Fibroblast of lung (primary cell): Measurements from ENCODE around the gene ANKRD26. TPM values are rescaled to one million over a fixed set of nuclear protein-coding genes. Genes with fewer than 3 reads are reported as not detected.

ENCODE experiments used
- DNase-seq, 2 donors: peaks; one replicate each; pipeline versions ENCODE4 v3.0.0 to v3.0.0-alpha.2; 2010; ENCODE audit warnings: low read depth in 2 of 2
- H2AFZ ChIP-seq: 2 replicates; pipeline ENCODE4 v1.5.1; 2012; ENCODE audit warnings: low read length, control low read depth, inconsistent platforms
- H3K27ac ChIP-seq: 2 replicates; pipeline ENCODE4 v1.5.1; 2011; ENCODE audit warnings: low read length, control low read depth; ENCODE audit not compliant: insufficient read depth
- H3K27me3 ChIP-seq: 2 replicates; pipeline ENCODE4 v1.5.1; 2011; ENCODE audit warnings: mild to moderate bottlenecking, low read length; ENCODE audit not compliant: control insufficient read depth, insufficient read depth
- H3K36me3 ChIP-seq: 2 replicates; pipeline ENCODE4 v1.5.1; 2011; ENCODE audit warnings: low read length; ENCODE audit not compliant: control insufficient read depth, insufficient read depth
- H3K4me1 ChIP-seq: 2 replicates; pipeline ENCODE4 v1.5.1; 2011; ENCODE audit warnings: low read length; ENCODE audit not compliant: control insufficient read depth, insufficient read depth; ENCODE audit errors: extremely low read depth
- H3K4me2 ChIP-seq: 2 replicates; pipeline ENCODE4 v1.5.1; 2011; ENCODE audit warnings: low read length, control low read depth; ENCODE audit not compliant: insufficient read depth; ENCODE audit errors: extremely low read depth
- H3K4me3 ChIP-seq, 4 experiments: fragments of 200-600 bp in 1 of 4; sonication (generic) in 1 of 4; replicated peaks in 1 of 4; 2 replicates each; pipeline ENCODE4 v1.5.1; 2011 to 2016; ENCODE audit warnings: low read length in 4 of 4, low read depth in 3 of 4, mild to moderate bottlenecking in 3 of 4, control low read depth in 2 of 4, inconsistent platforms in 1 of 4, mixed read lengths in 1 of 4; ENCODE audit not compliant: insufficient read depth in 1 of 4; ENCODE audit errors: control extremely low read depth in 1 of 4
- H3K79me2 ChIP-seq: 2 replicates; pipeline ENCODE4 v1.5.1; 2012; ENCODE audit warnings: mild to moderate bottlenecking, low read length, inconsistent platforms; ENCODE audit not compliant: control insufficient read depth, insufficient read depth
- H3K9ac ChIP-seq: 2 replicates; pipeline ENCODE4 v1.5.1; 2011; ENCODE audit warnings: mild to moderate bottlenecking, low read length, control low read depth; ENCODE audit not compliant: insufficient read depth
- H3K9me3 ChIP-seq: 2 replicates; pipeline ENCODE4 v1.5.1; 2012; ENCODE audit warnings: low read depth, low read length; ENCODE audit not compliant: control insufficient read depth, insufficient read depth
- H4K20me1 ChIP-seq: 2 replicates; pipeline ENCODE4 v1.5.1; 2011; ENCODE audit warnings: low read length; ENCODE audit not compliant: control insufficient read depth, insufficient read depth; ENCODE audit errors: extremely low read depth
- EZH2 ChIP-seq: IDR thresholded peaks from 2 replicates; pipeline ENCODE4 v1.5.1; 2012; ENCODE audit warnings: low read length, control low read depth, mild to moderate bottlenecking; ENCODE audit errors: missing control alignments
- polyA plus RNA-seq, 2 donors: library from polyadenylated mRNA; depleted of rRNA in 1 of 2; stranded (reverse) in 1 of 2; unstranded in 1 of 2; fragments of >200 nt; gene quantifications; 2 replicates each; pipeline ENCODE4 v1.2.1, GENCODE V29; 2011 to 2012; ENCODE audit warnings: missing spikeins in 1 of 2
- total RNA-seq: library from RNA; depleted of rRNA; stranded (reverse); fragments of >200 nt; gene quantifications from 2 replicates; pipeline ENCODE4 v1.2.1, GENCODE V29; 2014
- TF ChIP-seq, protein P1 (sequence below), 2 donors: IDR thresholded peaks in 1 of 2; conservative IDR thresholded peaks in 1 of 2; 1 replicate in 1 of 2; 2 replicates in 1 of 2; pipeline ENCODE4 v1.5.1; 2011 to 2012; ENCODE audit warnings: low read length in 2 of 2, control low read depth in 1 of 2, inconsistent platforms in 1 of 2, low read depth in 1 of 2, mild to moderate bottlenecking in 1 of 2

The ANKRD26 gene
- total and polyA plus RNA-seq, 2 donors (not counting 1 experiment from before 2014, with no cell fraction given) = 1.9 to 11.7 TPM

DNA sequence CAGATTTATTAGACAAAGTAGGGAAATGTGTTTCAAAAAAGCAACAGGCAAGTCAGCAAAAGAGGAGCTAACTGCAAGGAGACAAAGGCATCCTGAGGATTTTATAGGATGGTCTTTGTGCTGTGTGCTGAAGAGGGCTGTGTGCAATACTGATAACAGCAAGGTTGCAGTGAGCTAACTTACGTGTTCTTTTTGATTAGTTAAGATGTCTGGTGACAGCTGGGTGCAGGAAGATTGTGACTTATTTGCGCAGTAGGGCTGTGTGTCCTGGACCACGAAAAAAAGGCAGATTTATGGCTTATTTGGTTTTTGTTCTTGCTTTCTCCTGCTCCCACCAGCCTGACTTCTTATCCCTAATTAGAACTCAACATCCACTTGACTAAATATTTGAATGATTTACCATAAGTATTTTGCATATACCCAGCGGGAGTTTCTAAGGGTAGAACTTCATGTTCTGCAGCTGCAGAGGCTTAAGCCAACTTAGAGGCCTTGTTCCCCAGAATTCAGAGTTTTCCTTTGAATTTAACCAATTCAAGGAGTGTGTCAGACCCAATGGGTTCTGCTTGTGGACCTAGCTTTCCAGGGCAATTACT, 119.0 kb downstream of the ANKRD26 start:
- no peaks in the 10 kb centered on the region for H3K79me2 ChIP-seq
- no peak overlapping the region for H3K4me2 ChIP-seq
- no peak for TF ChIP-seq EZH2
- TF ChIP-seq, protein P1, sequence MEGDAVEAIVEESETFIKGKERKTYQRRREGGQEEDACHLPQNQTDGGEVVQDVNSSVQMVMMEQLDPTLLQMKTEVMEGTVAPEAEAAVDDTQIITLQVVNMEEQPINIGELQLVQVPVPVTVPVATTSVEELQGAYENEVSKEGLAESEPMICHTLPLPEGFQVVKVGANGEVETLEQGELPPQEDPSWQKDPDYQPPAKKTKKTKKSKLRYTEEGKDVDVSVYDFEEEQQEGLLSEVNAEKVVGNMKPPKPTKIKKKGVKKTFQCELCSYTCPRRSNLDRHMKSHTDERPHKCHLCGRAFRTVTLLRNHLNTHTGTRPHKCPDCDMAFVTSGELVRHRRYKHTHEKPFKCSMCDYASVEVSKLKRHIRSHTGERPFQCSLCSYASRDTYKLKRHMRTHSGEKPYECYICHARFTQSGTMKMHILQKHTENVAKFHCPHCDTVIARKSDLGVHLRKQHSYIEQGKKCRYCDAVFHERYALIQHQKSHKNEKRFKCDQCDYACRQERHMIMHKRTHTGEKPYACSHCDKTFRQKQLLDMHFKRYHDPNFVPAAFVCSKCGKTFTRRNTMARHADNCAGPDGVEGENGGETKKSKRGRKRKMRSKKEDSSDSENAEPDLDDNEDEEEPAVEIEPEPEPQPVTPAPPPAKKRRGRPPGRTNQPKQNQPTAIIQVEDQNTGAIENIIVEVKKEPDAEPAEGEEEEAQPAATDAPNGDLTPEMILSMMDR (conservative IDR thresholded peaks at IDR 0.05 in 1 of 2, IDR thresholded peaks at IDR 0.05 in 1 of 2; ENCODE audit: low read depth in 1 of 2, low read length in 2 of 2) = no peak
- no peak overlapping the region for H3K4me3 ChIP-seq
- no peaks in the 10 kb centered on the region for H3K36me3 ChIP-seq
- H3K27ac ChIP-seq = no peak overlapping the region
- DNase-seq = no peak
- no peaks in the 10 kb centered on the region for H4K20me1 ChIP-seq
- no peaks in the 10 kb centered on the region for H3K27me3 ChIP-seq
- H3K4me1 ChIP-seq = no peaks in the 10 kb centered on the region
- H3K9ac ChIP-seq = no peak overlapping the region
- H2AFZ ChIP-seq = no peak overlapping the region
- no peaks in the 10 kb centered on the region for H3K9me3 ChIP-seq

DNA sequence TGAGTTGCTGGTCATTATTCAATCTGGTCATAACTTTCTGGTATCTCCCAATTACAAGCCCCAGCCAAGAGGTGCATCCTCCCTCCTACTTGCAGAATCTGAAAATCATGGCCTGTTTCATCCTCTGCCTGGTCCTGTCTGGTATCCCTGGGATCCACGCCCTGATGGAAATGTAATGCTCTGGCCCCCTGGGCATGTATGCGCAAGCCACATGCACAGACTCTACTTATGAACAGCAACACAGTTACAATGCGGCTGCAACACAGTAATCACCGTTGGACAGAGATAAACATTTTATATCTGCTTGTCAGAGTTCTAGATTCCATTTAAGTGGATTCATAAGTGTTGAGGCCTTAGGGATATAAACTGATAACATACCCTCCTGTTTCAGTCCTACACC, 121.8 kb downstream of the ANKRD26 start:
- no peak overlapping the region for H3K4me2 ChIP-seq
- no peaks in the 10 kb centered on the region for H3K27me3 ChIP-seq
- no peaks in the 10 kb centered on the region for H3K79me2 ChIP-seq
- H3K27ac ChIP-seq = no peak overlapping the region
- TF ChIP-seq, protein P1 (conservative IDR thresholded peaks at IDR 0.05 in 1 of 2, IDR thresholded peaks at IDR 0.05 in 1 of 2; ENCODE audit: low read depth in 1 of 2, low read length in 2 of 2) = no peak
- TF ChIP-seq EZH2 = no peak
- no peak overlapping the region for H3K4me3 ChIP-seq
- H4K20me1 ChIP-seq = no peaks in the 10 kb centered on the region
- no peak overlapping the region for H3K9ac ChIP-seq
- no peaks in the 10 kb centered on the region for H3K4me1 ChIP-seq
- no peak for DNase-seq
- H3K9me3 ChIP-seq = no peaks in the 10 kb centered on the region
- H3K36me3 ChIP-seq = no peaks in the 10 kb centered on the region
- H2AFZ ChIP-seq = no peak overlapping the region

DNA sequence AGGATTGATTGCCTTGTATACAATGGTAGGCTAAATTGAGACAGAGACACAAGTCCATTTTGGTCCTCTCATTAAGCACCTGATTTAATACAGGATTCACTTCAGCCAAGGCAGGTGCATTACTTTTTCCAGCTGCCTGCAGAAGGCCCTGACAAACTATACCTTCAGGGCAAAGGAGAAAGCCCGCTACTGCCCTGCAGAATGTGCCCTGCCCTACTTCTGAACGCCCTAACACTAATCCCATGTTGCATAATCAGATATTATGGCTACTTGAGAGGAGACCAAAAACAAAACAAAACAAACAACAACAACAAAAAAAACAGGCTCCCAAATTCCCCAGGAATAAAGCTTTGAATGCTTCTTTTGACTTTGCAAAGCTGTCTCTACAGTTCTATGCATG, 122.7 kb downstream of the ANKRD26 start:
- no peak for TF ChIP-seq EZH2
- TF ChIP-seq, protein P1 (conservative IDR thresholded peaks at IDR 0.05 in 1 of 2, IDR thresholded peaks at IDR 0.05 in 1 of 2; ENCODE audit: low read depth in 1 of 2, low read length in 2 of 2) = no peak
- Histone ChIP-seq H3K4me1 (no peaks in the 10 kb centered on the region), H3K4me3 (no peak overlapping the region), H3K9ac (no peak overlapping the region), H3K79me2 (no peaks in the 10 kb centered on the region), H3K27ac (no peak overlapping the region), H2AFZ (no peak overlapping the region), H3K36me3 (no peaks in the 10 kb centered on the region), H3K9me3 (no peaks in the 10 kb centered on the region), H4K20me1 (no peaks in the 10 kb centered on the region), H3K4me2 (no peak overlapping the region), H3K27me3 (no peaks in the 10 kb centered on the region)
- no peak for DNase-seq
